HG03108 (cell line): Measurements from ENCODE around the gene NCKAP5.

Experiments used
- ATAC-seq: cut with Tn5 transposase; IDR thresholded peaks from one replicate; pipeline ENCODE4 v1.9.1; 2021; ENCODE audit warnings: moderate library complexity; ENCODE audit not compliant: unreplicated experiment

NCKAP5 gene

DNA sequence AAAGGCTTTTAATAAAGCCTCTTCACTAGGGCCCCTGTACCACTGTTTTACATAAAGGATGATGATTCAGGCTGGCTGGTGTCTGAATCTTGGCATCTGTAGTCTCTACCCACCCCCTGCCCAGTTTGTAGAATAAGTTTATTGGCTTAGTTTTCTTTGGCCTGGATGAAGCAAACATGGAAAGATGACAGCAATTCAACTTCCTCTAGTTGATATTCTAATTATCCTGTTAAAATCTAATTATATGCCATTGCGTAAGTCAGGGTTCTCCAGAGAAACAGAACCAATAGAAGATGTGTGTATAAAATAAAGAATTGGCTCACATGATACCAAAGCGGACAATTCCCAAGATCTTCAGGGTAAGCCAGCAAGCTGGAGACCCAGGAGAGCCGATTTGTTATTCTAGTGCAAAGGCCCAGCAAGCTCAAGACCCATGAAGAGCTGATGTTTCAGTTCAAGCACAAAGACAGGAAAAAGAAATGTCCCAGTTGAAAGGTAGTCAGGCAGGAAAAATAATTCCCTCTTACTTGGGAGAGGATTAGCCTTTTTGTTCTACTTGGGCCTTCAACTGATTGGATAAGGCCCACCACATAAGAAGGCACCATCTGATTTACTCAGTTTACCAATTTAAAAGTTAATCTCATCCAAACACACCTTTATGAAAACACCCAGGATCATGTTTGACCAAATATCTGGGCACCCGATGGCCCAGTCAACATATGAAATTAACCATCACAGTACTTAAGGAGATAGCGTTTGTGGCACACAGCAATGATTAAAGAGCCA, 815.6 kb downstream of the NCKAP5 start:
- no peak for ATAC-seq

DNA sequence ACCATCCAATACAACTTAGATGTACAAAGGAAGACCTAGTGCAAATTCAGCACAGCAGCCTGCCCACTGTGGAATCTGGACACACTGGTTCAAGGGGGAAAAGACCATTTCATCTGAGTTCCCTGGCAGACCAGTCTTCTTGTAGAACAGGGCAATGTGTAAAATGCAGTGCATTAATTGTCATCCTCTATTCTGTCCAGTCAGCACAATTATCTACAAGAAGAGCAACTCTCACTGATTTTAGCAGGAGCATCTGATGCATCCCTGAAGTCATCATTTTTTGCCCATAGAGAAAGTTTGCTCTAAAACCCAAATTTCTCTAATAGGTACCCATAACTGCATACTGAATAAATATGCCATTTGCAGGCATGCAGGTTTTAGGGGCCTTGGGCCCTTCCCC, 816.4 kb downstream of the NCKAP5 start:
- no peak for ATAC-seq

DNA sequence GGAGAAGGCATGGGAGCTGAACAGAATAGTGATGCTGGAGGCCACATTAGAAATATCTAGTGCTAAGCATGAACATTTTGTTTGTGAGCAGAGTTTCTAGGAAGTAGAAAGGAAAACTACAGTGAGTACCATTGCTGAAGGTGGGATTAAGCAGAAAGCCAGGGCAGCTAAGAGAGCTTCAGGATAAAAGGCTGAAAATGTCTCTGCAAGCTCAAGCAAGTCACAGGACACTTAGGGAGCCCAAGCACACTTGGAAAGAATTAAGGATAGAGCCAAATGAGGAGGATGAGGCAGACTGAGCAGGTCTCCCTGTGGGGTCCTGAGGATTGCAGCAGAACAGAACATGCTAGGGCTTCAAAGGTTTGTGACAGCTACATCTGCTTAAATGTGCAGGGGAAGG, 817.7 kb downstream of the NCKAP5 start:
- no peak for ATAC-seq

DNA sequence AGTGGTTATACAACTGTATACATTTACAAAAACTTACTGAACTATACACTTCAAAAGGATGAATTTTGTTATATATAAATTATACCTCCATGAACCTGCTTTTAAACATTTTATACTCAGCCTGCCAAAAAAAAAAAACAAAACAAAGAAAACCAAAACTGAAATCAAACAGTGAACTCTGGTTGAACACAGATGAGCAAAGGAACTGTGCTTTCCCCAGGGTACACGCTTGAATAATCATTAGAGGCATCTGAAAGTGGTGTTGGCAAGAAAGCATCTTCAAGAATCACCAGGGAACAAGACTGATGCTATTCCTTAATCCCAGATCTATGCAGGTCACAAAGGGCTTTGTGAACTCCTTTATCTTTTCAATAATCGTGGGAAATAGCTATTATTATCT, 821.2 kb downstream of the NCKAP5 start:
- ATAC-seq, result peak; percentile 63

DNA sequence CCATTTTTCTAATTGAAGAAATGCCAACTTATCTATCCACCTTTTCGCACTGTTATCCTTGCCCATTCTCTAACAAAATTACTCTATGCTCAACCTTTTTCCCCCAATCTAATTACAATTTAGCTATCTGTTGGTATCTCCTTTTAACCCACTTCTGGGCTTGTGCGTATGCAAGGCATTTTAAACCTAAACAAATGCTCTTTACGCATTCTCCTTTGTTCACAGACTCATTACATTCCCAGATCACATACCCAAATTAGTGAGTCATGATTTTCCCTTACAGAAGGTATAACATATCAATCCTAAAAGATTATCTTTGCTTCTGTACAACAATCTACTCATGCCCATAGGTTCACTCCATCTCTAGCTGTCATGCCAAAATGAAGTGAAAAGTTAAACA, 826.5 kb downstream of the NCKAP5 start:
- no peak for ATAC-seq

DNA sequence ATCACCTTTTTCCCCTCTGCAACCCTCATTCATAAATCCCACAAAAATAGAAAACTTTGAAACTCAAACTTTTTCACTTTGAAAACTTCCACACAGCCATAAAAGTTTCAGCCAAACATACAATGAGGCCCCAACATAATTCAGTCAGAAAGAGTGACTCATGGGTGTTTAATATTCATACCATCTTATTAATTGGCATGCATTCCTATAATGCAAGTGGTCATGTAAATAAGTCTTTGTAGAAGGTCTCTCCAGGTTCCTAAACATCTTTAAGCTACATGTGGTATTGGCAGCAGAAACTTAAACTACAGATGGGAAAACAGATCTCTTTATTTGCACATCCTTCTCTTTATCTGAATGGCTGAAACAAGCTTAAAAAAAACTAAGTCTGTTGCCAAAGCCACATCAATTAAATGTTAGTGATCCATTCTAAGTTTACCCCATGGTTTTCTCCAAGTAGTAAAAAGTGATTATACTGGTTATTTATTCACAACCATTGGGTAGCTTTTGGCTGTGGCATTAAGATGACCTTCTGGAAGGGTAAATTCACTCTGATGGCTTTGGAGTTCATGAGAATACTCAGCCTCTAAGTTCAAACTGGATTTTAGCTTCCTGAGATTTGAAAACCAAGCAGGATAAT, 828.1 kb downstream of the NCKAP5 start:
- no peak for ATAC-seq

DNA sequence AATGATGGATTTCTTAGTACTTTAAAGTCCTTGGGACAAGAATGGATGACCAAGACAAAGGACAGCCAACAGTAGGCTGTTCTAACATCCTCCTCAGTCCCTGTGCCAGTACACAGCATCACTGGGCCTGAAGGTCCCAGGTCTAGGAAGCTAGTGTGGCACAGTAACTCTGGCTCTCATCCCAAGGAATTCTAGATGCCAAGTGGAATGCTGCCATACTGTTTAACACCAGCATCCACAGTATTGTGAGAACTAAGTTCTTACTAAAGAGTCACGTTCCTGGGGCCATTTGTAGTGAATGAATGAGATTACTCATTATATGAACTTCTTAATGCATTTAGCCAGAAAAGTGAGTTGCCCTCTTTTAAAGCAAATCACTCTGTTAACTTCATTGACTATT, 830.0 kb downstream of the NCKAP5 start:
- ATAC-seq, result no peak

DNA sequence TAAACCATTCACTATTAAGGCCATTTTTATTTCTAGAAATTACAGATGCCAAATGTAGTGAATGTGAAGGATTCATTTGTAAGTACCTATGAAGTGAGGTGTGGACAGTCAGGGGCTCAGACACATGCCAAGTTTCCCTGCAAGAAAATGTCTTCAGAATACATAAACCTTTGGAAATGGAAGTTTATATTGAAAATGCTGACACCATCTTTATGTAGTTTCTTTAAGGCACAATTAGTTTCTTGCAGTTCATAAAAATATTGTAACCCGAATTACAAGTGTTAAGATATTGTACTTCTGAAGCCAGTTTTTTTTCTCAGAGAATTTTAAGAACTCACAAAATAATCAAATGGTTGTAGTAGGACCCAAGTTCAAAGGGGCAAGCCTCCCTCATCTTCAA, 832.2 kb downstream of the NCKAP5 start:
- ATAC-seq, result no peak

DNA sequence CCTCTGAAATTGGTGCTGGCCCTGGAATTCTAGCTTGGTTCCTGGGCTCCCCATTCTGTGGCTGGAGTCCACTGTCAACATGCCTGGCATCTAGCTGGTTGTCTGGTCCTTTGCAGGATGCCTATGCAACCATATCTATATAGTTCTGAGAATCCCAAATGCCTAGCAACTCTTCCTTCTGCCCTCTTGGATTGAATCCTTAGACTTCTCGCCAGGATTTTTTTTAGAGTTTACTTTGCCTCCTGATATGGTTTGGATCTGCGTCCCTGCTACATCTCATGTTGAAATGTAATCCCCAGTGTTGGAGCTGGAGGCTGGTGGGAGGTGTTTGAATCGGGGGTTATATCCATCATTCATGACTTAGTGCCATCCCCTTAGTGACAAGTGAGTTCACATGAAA, 833.3 kb downstream of the NCKAP5 start:
- no peak for ATAC-seq

DNA sequence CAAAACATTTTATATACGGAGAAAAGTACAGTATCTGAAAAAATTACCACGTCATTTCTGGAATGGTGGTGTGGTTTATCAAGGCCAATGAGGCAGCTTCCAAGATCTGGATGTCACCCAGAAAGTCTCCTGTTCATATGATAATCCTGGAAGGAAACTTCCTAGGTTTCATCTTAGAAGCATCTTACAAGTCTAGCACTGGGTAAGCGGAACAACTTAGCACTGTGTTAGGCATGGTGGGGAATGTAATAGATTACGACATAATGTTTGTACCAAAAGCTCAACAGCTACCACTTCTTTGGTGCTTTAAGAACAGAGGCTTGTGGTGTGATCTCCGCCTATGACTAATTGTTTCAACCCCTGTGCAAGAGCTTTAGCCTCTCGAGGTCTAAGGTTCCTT, 835.2 kb downstream of the NCKAP5 start:
- no peak for ATAC-seq

DNA sequence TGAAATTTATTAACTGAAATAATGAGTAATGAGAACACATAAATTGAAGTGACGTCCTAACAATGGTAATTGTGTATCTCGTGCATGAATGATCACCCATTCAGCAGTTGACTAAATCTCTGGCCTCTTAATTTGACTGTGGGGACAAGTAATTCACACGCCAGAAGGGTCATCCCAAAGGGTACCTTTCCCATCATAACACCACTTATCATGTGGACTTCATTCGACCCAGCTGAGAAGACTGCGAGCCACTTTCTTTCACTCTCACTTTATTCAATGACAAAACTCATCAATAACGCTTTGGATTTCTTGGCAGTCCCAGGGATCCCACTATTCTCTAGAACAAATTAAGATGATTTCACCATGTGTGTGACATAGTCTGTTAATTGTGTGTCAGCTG, 835.6 kb downstream of the NCKAP5 start:
- no peak for ATAC-seq

DNA sequence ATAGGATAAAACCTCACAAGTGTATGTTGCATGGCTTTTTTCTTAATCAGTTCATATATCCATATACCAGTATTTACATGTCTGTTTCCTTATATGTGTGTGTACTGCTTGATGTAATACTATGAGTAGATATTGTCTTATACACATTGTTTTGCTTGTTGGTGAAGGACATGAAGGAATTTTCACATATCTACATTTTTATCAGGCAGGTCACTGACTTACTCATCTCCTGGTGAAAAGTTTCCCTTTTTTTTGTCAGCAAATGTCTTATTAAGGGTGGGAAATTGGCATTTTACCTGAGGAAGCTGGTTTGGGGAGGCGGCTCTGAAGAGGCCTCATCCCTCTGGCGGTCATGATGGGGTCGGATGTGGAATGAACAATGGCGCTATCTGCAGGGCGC, 836.8 kb downstream of the NCKAP5 start:
- ATAC-seq, result no peak

DNA sequence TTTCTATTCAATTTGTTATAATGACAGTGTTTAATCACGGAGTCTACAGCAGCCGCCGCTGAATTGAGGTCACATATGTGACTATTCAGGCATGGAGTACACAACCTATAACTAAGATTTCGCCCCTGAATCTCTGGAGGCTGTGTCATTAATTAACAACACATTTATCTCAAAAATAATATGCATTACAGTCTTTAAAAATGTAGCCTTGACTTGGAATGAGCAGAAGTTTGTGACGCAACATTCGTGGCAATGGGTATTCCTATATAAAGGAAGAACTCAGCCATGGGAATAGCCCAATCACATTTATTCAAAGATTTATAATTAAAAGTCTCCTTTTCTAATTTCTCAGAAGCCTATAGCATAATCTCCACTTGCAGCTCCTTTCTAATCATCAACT, 837.7 kb downstream of the NCKAP5 start:
- ATAC-seq, result no peak

DNA sequence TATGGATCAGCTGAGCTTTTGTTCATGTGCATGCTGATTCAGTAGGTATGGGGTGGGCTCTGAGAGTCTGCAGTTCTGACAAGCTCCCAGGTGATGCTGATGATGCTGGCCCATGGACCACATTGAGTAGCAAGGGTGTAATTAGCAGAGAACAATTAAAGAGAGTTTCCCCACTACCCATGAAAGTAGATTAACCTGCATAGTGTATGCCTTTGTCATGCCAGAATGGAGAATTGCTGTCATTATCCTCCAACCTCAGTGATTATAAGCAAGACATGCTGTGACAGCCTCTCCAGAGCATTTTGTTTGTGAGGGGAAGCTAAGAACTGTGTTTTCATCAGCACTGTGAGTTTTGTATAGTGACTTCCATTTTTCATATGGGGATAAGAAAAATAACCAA, 838.7 kb downstream of the NCKAP5 start:
- ATAC-seq, result no peak

DNA sequence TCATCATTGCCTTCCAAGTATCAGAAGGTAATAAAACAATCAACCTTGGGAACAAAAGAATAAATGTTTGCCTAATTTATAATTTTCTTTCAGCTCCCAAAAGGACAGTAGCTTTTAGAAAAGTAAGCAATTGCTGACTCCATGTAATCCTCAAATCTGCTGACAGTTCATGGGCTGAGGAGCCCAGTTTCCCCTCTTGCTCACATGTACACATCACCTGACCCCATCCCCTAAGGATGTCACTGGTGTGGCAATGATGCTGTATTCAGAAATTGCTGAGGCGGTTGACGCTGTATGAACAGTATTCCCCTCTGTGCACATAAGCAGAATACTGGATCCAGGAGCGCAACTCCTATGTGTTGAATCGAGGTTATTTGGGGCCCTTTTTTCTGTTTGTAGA, 842.1 kb downstream of the NCKAP5 start:
- no peak for ATAC-seq

DNA sequence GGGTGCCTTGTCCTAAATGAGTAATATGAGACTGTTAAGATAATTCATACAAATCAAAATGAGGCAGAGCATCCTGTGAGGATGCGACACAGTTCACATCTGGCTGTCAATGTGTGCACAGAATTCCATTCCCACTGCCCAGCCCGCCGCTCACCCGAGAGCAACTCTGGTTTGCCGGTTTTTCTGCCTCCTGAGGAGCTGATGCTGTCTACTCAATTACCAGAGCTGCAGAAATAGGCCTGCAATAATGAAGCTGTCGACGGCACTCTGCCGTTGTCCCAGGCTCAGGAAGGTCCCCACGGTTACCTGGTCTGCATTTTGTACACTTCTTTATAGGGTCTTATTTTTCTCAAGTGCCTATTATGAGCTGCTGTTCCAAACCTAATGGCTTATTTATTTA, 842.5 kb downstream of the NCKAP5 start:
- ATAC-seq, result no peak

DNA sequence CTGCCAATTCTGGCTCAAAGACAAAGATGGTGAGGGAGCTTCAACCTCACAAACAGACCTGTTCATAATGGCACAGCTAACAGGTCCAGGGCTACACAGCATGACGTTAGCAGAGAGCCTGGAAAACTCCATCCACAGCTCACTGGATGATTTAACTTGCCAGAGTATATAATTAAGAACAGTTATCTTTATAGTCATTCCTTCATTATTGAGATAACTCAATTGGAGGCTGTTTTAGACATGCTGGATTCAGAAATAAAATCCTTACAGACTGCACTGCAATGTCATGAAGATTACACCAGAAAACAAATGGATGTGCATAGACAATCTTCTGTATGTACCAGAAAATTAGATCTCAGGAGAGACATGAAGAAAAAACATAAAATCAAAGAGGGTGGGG, 843.1 kb downstream of the NCKAP5 start:
- no peak for ATAC-seq

DNA sequence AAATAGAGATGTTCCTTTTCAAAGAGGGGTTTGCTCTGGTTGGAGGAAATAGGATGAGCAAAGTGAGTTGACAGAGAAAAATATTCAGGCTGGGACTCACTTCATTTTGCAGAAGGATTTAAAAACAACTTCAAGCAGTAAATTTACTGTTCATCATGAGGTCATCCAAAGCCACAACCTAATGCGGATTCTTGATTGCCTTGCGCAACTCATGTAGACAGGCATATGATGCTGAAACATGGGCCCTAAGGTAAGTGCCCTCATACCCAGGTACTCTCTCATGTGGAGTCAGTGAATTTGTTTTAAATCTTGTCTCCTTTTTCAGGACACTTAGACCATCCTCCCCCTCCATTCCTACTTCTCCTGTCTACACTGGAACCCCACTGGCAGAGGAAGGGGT, 846.3 kb downstream of the NCKAP5 start:
- ATAC-seq, result no peak

DNA sequence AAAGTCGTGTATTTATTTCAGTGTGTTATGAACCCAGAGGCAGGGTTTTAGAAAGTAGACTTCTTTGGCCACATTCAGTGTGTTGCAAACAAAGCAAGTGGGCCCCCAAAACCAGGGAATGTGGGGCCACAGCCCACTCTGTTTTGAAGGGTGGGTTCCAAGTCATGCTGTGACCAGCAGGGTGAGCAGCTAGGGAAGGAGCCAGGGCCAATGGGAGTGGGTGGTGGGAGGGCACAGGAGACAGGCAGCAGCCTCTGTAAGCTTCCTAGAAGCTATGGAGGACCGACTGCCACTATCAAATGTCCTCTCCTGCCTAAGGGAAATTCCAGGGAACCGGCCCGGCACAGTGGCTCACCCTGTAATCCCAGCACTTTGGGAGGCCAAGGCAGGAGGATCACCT, 847.9 kb downstream of the NCKAP5 start:
- no peak for ATAC-seq

DNA sequence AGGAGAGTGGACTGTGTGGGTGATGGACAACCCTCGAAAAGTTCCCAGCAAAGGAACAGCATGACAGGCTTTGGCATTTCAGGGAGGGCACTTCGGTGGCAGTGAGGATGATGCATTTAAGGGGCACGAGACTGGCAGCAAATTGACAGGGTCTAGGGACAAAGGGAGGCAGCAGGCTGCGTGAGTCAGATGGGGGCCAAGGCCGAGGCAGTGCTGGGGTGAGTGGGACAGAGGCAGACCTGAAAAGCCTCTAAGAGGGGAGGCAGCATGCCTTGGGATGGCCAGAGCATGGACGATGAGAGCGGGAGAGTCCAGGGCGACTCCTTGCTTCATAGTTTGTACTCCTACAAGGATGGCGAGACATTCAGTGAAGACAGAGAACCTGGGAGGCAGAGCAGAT, 848.8 kb downstream of the NCKAP5 start:
- no peak for ATAC-seq

DNA sequence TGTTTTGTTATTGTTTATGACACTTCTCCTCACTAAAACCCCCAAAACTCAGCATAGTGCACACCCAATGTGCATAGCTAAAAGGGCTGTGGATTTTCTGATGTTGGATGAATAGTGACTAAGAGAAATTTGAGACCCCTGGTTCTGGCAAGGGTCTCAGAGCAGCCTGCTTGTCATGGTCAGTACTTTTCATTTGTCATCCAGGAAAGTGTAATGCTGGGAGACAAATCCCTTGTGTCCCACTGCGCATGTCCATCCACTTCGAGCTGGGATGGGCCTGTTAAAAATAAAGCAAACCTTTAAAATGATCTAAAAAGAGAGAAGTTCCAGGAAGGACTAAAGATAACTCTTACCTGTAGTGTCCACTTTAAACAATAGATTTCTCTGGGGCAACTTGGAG, 851.3 kb downstream of the NCKAP5 start:
- ATAC-seq, result no peak

DNA sequence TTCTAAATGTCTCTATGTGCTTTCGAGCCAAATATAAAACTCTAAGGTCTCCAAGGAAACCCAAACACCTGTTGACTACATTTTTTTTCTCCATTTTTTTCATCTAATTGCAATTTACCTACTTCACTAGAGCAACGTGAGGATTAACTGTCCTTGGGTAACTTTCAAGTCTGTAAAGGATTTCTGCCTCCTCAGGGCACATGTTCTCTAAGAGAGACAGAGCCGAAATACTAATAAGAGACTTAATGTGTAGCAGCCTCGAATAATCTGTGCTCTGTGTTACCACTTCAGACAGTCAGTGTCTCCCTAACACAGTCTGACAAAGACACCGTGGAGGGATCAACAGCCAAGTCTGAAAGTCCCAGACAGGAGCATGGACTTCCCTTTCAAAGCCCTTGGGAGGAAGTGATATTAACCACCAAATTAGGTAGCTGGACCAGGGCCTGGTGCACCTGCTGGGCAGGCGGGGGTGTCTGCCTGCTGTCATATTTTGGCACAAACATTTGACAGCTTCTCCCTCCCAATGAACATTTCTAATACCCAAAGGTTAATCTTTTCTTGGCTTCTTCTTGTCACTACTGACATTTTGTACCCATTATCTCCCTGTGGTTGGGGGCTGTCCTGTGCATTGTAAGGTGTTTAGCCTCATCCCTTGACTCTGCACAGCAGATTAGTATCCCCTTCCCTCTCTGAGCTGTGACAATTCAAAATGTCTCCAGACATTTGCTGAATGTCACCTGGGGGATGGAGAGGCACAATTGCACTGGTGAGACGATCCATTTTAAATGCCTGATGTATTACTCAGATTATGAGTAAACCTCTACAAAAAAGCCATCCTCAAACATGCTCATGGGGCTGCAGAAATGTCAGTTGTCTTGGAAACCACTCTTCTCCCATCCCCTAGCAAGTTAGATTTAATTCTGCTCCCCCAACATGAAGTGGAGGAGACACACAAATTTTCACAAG, 852.6 kb downstream of the NCKAP5 start:
- ATAC-seq, result no peak
